HCT116 (cell line): ENCODE results near the gene CCDC198.

Experiments
- POLR2A ChIP-seq: IDR thresholded peaks from 2 replicates; pipeline ENCODE4 v1.7.0; 2011; ENCODE audit warnings: borderline replicate concordance; ENCODE audit not compliant: insufficient read depth, insufficient read length; ENCODE audit errors: extremely low read depth
- POLR2AphosphoS5 ChIP-seq: IDR thresholded peaks from 2 replicates; pipeline ENCODE4 v1.6.1; 2011; ENCODE audit warnings: mild to moderate bottlenecking, low read depth, low read length, moderate library complexity
- SIN3A ChIP-seq: IDR thresholded peaks from 2 replicates; pipeline ENCODE4 v1.6.1; 2012; ENCODE audit warnings: low read depth
- ZFX ChIP-seq: fragments of 450-650 bp; IDR thresholded peaks from 2 replicates; pipeline ENCODE4 v1.6.1; 2017
- TF ChIP-seq, protein P1 (sequence below): IDR thresholded peaks from 2 replicates; pipeline ENCODE4 v1.6.1; 2012
- TF ChIP-seq, protein P2 (sequence below), 3 experiments: fragments of 200-600 bp in 1 of 3; sonication (generic) in 1 of 3; IDR thresholded peaks in 2 of 3; conservative IDR thresholded peaks in 1 of 3; 2 replicates each; pipeline ENCODE4 v1.5.1; 2012 to 2017; ENCODE audit warnings: low read depth in 2 of 3, low read length in 2 of 3, antibody characterized with exemption in 1 of 3, borderline replicate concordance in 1 of 3, control low read depth in 1 of 3, mild to moderate bottlenecking in 1 of 3, mixed read lengths in 1 of 3, mixed run types in 1 of 3, moderate library complexity in 1 of 3; ENCODE audit not compliant: insufficient read depth in 1 of 3

GRCh38 chr14:57512220-57512619, 18.6 kb upstream of the CCDC198 start:
- TF ChIP-seq, protein P1, sequence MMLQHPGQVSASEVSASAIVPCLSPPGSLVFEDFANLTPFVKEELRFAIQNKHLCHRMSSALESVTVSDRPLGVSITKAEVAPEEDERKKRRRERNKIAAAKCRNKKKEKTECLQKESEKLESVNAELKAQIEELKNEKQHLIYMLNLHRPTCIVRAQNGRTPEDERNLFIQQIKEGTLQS: no peak
- TF ChIP-seq, protein P2, sequence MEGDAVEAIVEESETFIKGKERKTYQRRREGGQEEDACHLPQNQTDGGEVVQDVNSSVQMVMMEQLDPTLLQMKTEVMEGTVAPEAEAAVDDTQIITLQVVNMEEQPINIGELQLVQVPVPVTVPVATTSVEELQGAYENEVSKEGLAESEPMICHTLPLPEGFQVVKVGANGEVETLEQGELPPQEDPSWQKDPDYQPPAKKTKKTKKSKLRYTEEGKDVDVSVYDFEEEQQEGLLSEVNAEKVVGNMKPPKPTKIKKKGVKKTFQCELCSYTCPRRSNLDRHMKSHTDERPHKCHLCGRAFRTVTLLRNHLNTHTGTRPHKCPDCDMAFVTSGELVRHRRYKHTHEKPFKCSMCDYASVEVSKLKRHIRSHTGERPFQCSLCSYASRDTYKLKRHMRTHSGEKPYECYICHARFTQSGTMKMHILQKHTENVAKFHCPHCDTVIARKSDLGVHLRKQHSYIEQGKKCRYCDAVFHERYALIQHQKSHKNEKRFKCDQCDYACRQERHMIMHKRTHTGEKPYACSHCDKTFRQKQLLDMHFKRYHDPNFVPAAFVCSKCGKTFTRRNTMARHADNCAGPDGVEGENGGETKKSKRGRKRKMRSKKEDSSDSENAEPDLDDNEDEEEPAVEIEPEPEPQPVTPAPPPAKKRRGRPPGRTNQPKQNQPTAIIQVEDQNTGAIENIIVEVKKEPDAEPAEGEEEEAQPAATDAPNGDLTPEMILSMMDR (IDR thresholded peaks at IDR 0.05 in 2 of 3, conservative IDR thresholded peaks at IDR 0.05 in 1 of 3; ENCODE audit: borderline replicate concordance in 1 of 3, insufficient read depth in 1 of 3, low read depth in 2 of 3, low read length in 2 of 3): no peak
- TF ChIP-seq POLR2A (no peak), ZFX (no peak), POLR2AphosphoS5 (no peak), SIN3A (no peak)
